ENCODE results near the gene CAVIN2. TPM values are rescaled to one million over a fixed set of nuclear protein-coding genes. Genes with fewer than 3 reads are reported as not detected.

The CAVIN2 gene
- total and polyA plus RNA-seq, 2 donors, result 4.3 to 8.2 TPM

- H3K4me1 ChIP-seq (ENCODE audit: control insufficient read depth in 2 of 2, insufficient read depth in 2 of 2, low read length in 2 of 2), result no peaks in the 10 kb centered on the region
- H3K27ac ChIP-seq (ENCODE audit: low read depth in 1 of 2, low read length in 1 of 2), result no peak overlapping the region
- no peak overlapping the region for H3K4me3 ChIP-seq (ENCODE audit: low read length in 2 of 2)
- no peaks in the 10 kb centered on the region for H3K27me3 ChIP-seq (ENCODE audit: control insufficient read depth in 2 of 2, insufficient read depth in 1 of 2, low read length in 1 of 2)
- DNase-seq (ENCODE audit: low read depth in 6 of 9, low spot score in 9 of 9), result no peak
- 97% methylated on average over 3 of the region's 3 CpGs for WGBS
- H3K9me3 ChIP-seq (ENCODE audit: control insufficient read depth in 2 of 2, insufficient read depth in 1 of 2, low read length in 1 of 2), result no peaks in the 10 kb centered on the region
- no peaks in the 10 kb centered on the region for H3K36me3 ChIP-seq (ENCODE audit: control insufficient read depth in 2 of 2, insufficient read depth in 2 of 2, low read length in 1 of 2)
Measured at GRCh38 chr2:191857886-191858285, 11.0 kb upstream of the CAVIN2 start.

DNA sequence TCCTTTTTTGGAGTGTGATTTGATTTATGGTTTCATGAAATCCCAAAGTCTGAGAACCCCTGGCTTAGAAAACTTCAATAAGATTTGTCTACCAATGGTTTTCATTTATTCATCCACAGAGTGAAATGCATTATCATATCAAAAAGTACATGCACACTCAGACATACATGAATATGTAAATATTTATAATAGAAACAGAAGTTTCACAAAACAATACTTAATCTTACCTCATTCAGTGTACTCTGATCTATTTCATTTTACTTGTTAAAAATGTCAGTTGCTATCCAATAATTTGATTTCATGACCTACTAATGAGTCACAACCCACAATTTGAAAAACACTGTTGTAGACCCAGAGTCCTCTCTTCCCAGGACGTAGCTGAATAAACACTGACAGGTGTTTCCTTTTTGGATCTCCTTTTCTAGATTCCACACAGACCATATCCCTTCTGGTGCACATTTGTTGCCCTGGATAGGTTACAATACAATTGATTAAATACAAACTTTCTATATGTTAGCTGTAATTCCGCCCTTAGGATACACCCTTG, 10.4 kb upstream of the CAVIN2 start:
- H3K27me3 ChIP-seq (ENCODE audit: control insufficient read depth in 2 of 2, insufficient read depth in 1 of 2, low read length in 1 of 2), result no peaks in the 10 kb centered on the region
- no peaks in the 10 kb centered on the region for H3K9me3 ChIP-seq (ENCODE audit: control insufficient read depth in 2 of 2, insufficient read depth in 1 of 2, low read length in 1 of 2)
- 65% methylated on average over 2 of the region's 2 CpGs for WGBS
- no peaks in the 10 kb centered on the region for H3K4me1 ChIP-seq (ENCODE audit: control insufficient read depth in 2 of 2, insufficient read depth in 2 of 2, low read length in 2 of 2)
- no peak overlapping the region for H3K27ac ChIP-seq (ENCODE audit: low read depth in 1 of 2, low read length in 1 of 2)
- no peak for DNase-seq (ENCODE audit: low read depth in 6 of 9, low spot score in 9 of 9)
- H3K4me3 ChIP-seq (ENCODE audit: low read length in 2 of 2), result no peak overlapping the region
- no peaks in the 10 kb centered on the region for H3K36me3 ChIP-seq (ENCODE audit: control insufficient read depth in 2 of 2, insufficient read depth in 2 of 2, low read length in 1 of 2)

- no peak overlapping the region for H3K4me3 ChIP-seq (ENCODE audit: low read length in 2 of 2)
- no peaks in the 10 kb centered on the region for H3K4me1 ChIP-seq (ENCODE audit: control insufficient read depth in 2 of 2, insufficient read depth in 2 of 2, low read length in 2 of 2)
- no peaks in the 10 kb centered on the region for H3K27me3 ChIP-seq (ENCODE audit: control insufficient read depth in 2 of 2, insufficient read depth in 1 of 2, low read length in 1 of 2)
- DNase-seq (ENCODE audit: low read depth in 6 of 9, low spot score in 9 of 9), result no peak
- no peaks in the 10 kb centered on the region for H3K9me3 ChIP-seq (ENCODE audit: control insufficient read depth in 2 of 2, insufficient read depth in 1 of 2, low read length in 1 of 2)
- no peaks in the 10 kb centered on the region for H3K36me3 ChIP-seq (ENCODE audit: control insufficient read depth in 2 of 2, insufficient read depth in 2 of 2, low read length in 1 of 2)
- 98% methylated on average over 7 of the region's 7 CpGs for WGBS
- no peak overlapping the region for H3K27ac ChIP-seq (ENCODE audit: low read depth in 1 of 2, low read length in 1 of 2)
Measured at GRCh38 chr2:191856111-191856876, 9.4 kb upstream of the CAVIN2 start.

DNA sequence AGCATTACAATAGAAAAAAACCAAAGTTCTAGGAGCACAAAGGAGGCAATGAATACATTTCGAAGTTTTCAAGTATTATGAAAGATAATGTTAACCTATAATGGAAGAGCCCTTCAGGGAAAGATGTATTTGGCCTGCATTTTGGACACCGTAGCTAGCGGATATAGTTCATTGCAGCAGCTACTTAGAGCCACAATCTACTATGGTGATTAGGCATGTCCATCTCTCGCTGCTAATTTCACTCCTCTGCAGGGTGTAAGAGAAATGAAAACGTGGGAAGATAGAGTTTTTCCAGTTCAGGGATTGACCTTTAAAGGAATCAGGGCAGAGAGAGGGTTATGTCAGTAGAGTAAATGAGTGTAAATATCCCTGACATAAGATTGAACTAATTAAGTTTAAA, 8.5 kb upstream of the CAVIN2 start:
- no peak for DNase-seq (ENCODE audit: low read depth in 6 of 9, low spot score in 9 of 9)
- H3K27ac ChIP-seq (ENCODE audit: low read depth in 1 of 2, low read length in 1 of 2), result no peak overlapping the region
- no peaks in the 10 kb centered on the region for H3K4me1 ChIP-seq (ENCODE audit: control insufficient read depth in 2 of 2, insufficient read depth in 2 of 2, low read length in 2 of 2)
- H3K4me3 ChIP-seq (ENCODE audit: low read length in 2 of 2), result no peak overlapping the region
- H3K9me3 ChIP-seq (ENCODE audit: control insufficient read depth in 2 of 2, insufficient read depth in 1 of 2, low read length in 1 of 2), result no peaks in the 10 kb centered on the region
- WGBS, result 94% methylated on average over 5 of the region's 5 CpGs
- no peaks in the 10 kb centered on the region for H3K36me3 ChIP-seq (ENCODE audit: control insufficient read depth in 2 of 2, insufficient read depth in 2 of 2, low read length in 1 of 2)
- no peaks in the 10 kb centered on the region for H3K27me3 ChIP-seq (ENCODE audit: control insufficient read depth in 2 of 2, insufficient read depth in 1 of 2, low read length in 1 of 2)

- no peaks in the 10 kb centered on the region for H3K36me3 ChIP-seq (ENCODE audit: control insufficient read depth in 2 of 2, insufficient read depth in 2 of 2, low read length in 1 of 2)
- H3K4me3 ChIP-seq (ENCODE audit: low read length in 2 of 2), result no peak overlapping the region
- H3K27me3 ChIP-seq (ENCODE audit: control insufficient read depth in 2 of 2, insufficient read depth in 1 of 2, low read length in 1 of 2), result no peaks in the 10 kb centered on the region
- no peak overlapping the region for H3K27ac ChIP-seq (ENCODE audit: low read depth in 1 of 2, low read length in 1 of 2)
- H3K9me3 ChIP-seq (ENCODE audit: control insufficient read depth in 2 of 2, insufficient read depth in 1 of 2, low read length in 1 of 2), result no peaks in the 10 kb centered on the region
- no peaks in the 10 kb centered on the region for H3K4me1 ChIP-seq (ENCODE audit: control insufficient read depth in 2 of 2, insufficient read depth in 2 of 2, low read length in 2 of 2)
- WGBS, result 92% methylated on average over 6 of the region's 6 CpGs
- DNase-seq (ENCODE audit: low read depth in 6 of 9, low spot score in 9 of 9), result no peak
Measured at GRCh38 chr2:191854382-191855372, 7.8 kb upstream of the CAVIN2 start.

- Histone ChIP-seq H3K27ac (ENCODE audit: low read depth in 1 of 2, low read length in 1 of 2) (no peak overlapping the region), H3K9me3 (ENCODE audit: control insufficient read depth in 2 of 2, insufficient read depth in 1 of 2, low read length in 1 of 2) (no peaks in the 10 kb centered on the region), H3K36me3 (ENCODE audit: control insufficient read depth in 2 of 2, insufficient read depth in 2 of 2, low read length in 1 of 2) (no peaks in the 10 kb centered on the region), H3K4me1 (ENCODE audit: control insufficient read depth in 2 of 2, insufficient read depth in 2 of 2, low read length in 2 of 2) (no peaks in the 10 kb centered on the region), H3K4me3 (ENCODE audit: low read length in 2 of 2) (no peak overlapping the region), H3K27me3 (ENCODE audit: control insufficient read depth in 2 of 2, insufficient read depth in 1 of 2, low read length in 1 of 2) (no peaks in the 10 kb centered on the region)
- DNase-seq (ENCODE audit: low read depth in 6 of 9, low spot score in 9 of 9), result no peak
- WGBS, result 22% methylated on average over 4 of the region's 4 CpGs
Measured at GRCh38 chr2:191853843-191854242, 7.0 kb upstream of the CAVIN2 start.

DNA sequence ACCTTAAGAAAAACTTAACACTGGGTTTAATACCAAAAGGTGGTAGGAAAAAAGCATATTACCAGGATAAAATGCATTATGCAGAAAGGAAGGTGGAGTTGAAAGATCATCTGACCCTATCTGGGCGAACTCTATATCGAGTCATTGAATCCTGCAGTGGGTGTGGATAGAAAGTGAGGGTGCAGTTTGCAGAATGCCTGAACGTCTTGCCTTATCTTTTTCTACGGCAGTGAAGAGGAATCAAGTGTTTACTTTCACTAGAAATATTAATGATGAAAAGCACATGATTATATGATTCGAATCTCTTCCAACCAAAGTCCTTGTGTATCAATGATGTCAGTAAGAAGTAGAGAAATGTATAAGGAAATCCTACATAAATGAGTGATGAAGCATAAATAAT, 4.3 kb upstream of the CAVIN2 start:
- Histone ChIP-seq H3K27me3 (ENCODE audit: control insufficient read depth in 2 of 2, insufficient read depth in 1 of 2, low read length in 1 of 2) (no peaks in the 10 kb centered on the region), H3K4me1 (ENCODE audit: control insufficient read depth in 2 of 2, insufficient read depth in 2 of 2, low read length in 2 of 2) (no peaks in the 10 kb centered on the region), H3K27ac (ENCODE audit: low read depth in 1 of 2, low read length in 1 of 2) (no peak overlapping the region), H3K9me3 (ENCODE audit: control insufficient read depth in 2 of 2, insufficient read depth in 1 of 2, low read length in 1 of 2) (no peaks in the 10 kb centered on the region), H3K4me3 (ENCODE audit: low read length in 2 of 2) (no peak overlapping the region), H3K36me3 (ENCODE audit: control insufficient read depth in 2 of 2, insufficient read depth in 2 of 2, low read length in 1 of 2) (no peaks in the 10 kb centered on the region)
- 98% methylated on average over 5 of the region's 5 CpGs for WGBS
- no peak for DNase-seq (ENCODE audit: low read depth in 6 of 9, low spot score in 9 of 9)

GRCh38 chr2:191848771-191849767, 2.2 kb upstream of the CAVIN2 start:
- Histone ChIP-seq H3K4me1 (ENCODE audit: control insufficient read depth in 2 of 2, insufficient read depth in 2 of 2, low read length in 2 of 2) (no peaks in the 10 kb centered on the region), H3K4me3 (ENCODE audit: low read length in 2 of 2) (no peak overlapping the region), H3K27ac (ENCODE audit: low read depth in 1 of 2, low read length in 1 of 2) (no peak overlapping the region), H3K27me3 (ENCODE audit: control insufficient read depth in 2 of 2, insufficient read depth in 1 of 2, low read length in 1 of 2) (no peaks in the 10 kb centered on the region), H3K36me3 (ENCODE audit: control insufficient read depth in 2 of 2, insufficient read depth in 2 of 2, low read length in 1 of 2) (no peaks in the 10 kb centered on the region), H3K9me3 (ENCODE audit: control insufficient read depth in 2 of 2, insufficient read depth in 1 of 2, low read length in 1 of 2) (no peaks in the 10 kb centered on the region)
- WGBS, result 98% methylated on average over 7 of the region's 7 CpGs
- DNase-seq (ENCODE audit: low read depth in 6 of 9, low spot score in 9 of 9), result no peak

Data from thymus (tissue), 11 donors.